Neutrophil (primary cell): ENCODE data around the gene ATG7.

Experiments
- H3K27ac ChIP-seq: fragments of 200-600 bp; sonication (generic); 2 replicates; pipeline ENCODE4 v1.5.1; 2016; ENCODE audit warnings: mild to moderate bottlenecking, moderate library complexity
- H3K27me3 ChIP-seq: fragments of 200-600 bp; sonication (generic); 2 replicates; pipeline ENCODE4 v1.6.0; 2016; ENCODE audit warnings: mild to moderate bottlenecking
- H3K36me3 ChIP-seq: fragments of 200-600 bp; sonication (generic); 2 replicates; pipeline ENCODE4 v1.5.1; 2017
- H3K4me1 ChIP-seq, 2 experiments: fragments of 200-600 bp in 1 of 2; sonication (generic) in 1 of 2; 1 replicate in 1 of 2; 2 replicates in 1 of 2; pipeline versions ENCODE4 v1.5.1 to v1.6.1; 2013 to 2016; ENCODE audit warnings: low read depth in 1 of 2, low read length in 1 of 2, mild to moderate bottlenecking in 1 of 2, moderate library complexity in 1 of 2; ENCODE audit not compliant: control insufficient read depth in 1 of 2, insufficient read depth in 1 of 2
- H3K4me3 ChIP-seq, 2 experiments: fragments of 200-600 bp in 1 of 2; sonication (generic) in 1 of 2; 1 replicate in 1 of 2; 2 replicates in 1 of 2; pipeline ENCODE4 v1.5.1; 2013 to 2016; ENCODE audit warnings: low read depth in 1 of 2, low read length in 1 of 2, mild to moderate bottlenecking in 1 of 2, moderate library complexity in 1 of 2
- H3K9me3 ChIP-seq: fragments of 200-600 bp; sonication (generic); 2 replicates; pipeline ENCODE4 v1.5.1; 2016
- CTCF ChIP-seq: fragments of 200-600 bp; sonication (generic); IDR thresholded peaks from 2 replicates; pipeline ENCODE4 v1.5.1; 2016; ENCODE audit warnings: antibody characterized with exemption

ATG7 gene

GRCh38 chr3:11245827-11246662, 26.2 kb upstream of the ATG7 start:
- no peak overlapping the region for H3K27ac ChIP-seq
- no peak for TF ChIP-seq CTCF
- H3K36me3 ChIP-seq, result no peaks in the 10 kb centered on the region
- no peak overlapping the region for H3K4me3 ChIP-seq
- no peaks in the 10 kb centered on the region for H3K9me3 ChIP-seq
- peaks cover 3 to 5% of the 10 kb centered on the region in 2 experiments for H3K4me1 ChIP-seq
- H3K27me3 ChIP-seq, result no peaks in the 10 kb centered on the region

DNA sequence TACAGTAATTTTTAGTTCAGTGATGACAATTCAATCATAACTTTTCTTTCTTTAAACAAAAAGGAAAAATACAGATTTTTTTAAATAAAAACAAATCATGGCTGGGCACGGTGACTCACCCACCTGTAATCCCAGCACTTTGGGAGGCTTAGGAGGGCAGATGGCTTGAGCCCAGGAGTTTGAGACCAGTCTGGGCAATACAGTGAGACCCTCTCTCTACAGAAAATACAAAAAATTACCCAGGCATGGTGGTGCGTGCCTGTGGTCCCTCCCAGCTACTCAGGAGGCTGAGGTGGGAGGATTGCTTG, 25.6 kb upstream of the ATG7 start:
- H3K27me3 ChIP-seq, result no peaks in the 10 kb centered on the region
- no peaks in the 10 kb centered on the region for H3K36me3 ChIP-seq
- H3K4me3 ChIP-seq, result no peak overlapping the region
- TF ChIP-seq CTCF, result no peak
- H3K27ac ChIP-seq, result no peak overlapping the region
- H3K4me1 ChIP-seq, result peaks cover 3 to 5% of the 10 kb centered on the region in 2 experiments
- no peaks in the 10 kb centered on the region for H3K9me3 ChIP-seq

DNA sequence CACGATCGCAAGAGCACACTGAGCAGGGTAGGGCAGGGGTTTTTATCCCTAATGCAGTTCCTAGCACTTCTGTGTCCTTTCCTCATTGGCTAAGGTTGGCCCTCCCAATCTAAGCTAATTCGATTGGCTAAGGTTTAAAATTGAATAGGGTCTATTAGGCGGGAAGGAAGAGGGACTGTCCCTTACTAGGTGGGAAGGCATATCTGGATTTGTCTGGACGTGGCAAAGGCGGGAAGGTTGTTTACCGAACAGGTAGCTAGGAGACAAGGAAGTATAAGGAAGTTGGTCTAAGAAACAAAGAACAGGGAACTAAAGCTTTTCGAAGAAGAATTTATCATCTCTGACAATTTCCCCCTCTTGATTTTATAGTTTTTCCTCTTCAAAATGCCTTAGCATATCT, 24.8 kb upstream of the ATG7 start:
- H3K27ac ChIP-seq, result no peak overlapping the region
- no peaks in the 10 kb centered on the region for H3K27me3 ChIP-seq
- no peak for TF ChIP-seq CTCF
- no peaks in the 10 kb centered on the region for H3K9me3 ChIP-seq
- no peaks in the 10 kb centered on the region for H3K36me3 ChIP-seq
- H3K4me3 ChIP-seq, result no peak overlapping the region
- peaks cover 3 to 5% of the 10 kb centered on the region in 2 experiments for H3K4me1 ChIP-seq

GRCh38 chr3:11248596-11248995, 23.6 kb upstream of the ATG7 start:
- Histone ChIP-seq H3K4me1 (peaks cover 3 to 5% of the 10 kb centered on the region in 2 experiments), H3K4me3 (no peak overlapping the region), H3K27me3 (no peaks in the 10 kb centered on the region), H3K9me3 (no peaks in the 10 kb centered on the region), H3K27ac (no peak overlapping the region), H3K36me3 (no peaks in the 10 kb centered on the region)
- TF ChIP-seq CTCF, result no peak

- no peak overlapping the region for H3K27ac ChIP-seq
- TF ChIP-seq CTCF, result no peak
- H3K27me3 ChIP-seq, result no peaks in the 10 kb centered on the region
- no peaks in the 10 kb centered on the region for H3K36me3 ChIP-seq
- no peaks in the 10 kb centered on the region for H3K9me3 ChIP-seq
- H3K4me3 ChIP-seq, result no peak overlapping the region
- H3K4me1 ChIP-seq, result peaks cover 0 to 18% of the 10 kb centered on the region in 2 experiments
These were observed 21.0 kb upstream of the ATG7 start for GRCh38 chr3:11250902-11251806.
